GM15510 (cell line): ENCODE results near the gene GFPT2.

ENCODE experiments used
- POLR2A ChIP-seq: IDR thresholded peaks from 3 replicates; pipeline ENCODE4 v1.6.1; 2011; ENCODE audit warnings: borderline replicate concordance; ENCODE audit not compliant: insufficient read length; ENCODE audit errors: extremely low read depth

Gene GFPT2

GRCh38 chr5:180345186-180345585 is 8.0 kb downstream of the GFPT2 start:
- no peak for TF ChIP-seq POLR2A

DNA sequence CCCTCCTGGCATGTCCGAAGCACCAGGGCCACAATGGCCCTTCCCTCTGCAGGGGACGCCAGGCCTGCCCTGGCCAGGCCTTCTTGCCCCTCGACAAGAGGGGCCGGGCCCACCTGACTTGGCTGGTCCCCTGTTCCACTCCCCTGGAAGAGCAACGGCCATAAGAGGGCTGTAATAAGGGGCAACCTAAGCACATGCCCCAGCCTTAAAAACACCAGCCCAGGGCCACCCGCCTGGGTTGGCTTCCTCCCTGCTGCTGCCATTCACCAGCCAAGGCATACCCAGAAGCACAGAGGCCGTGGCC is 8.5 kb downstream of the GFPT2 start:
- TF ChIP-seq POLR2A, result no peak

DNA sequence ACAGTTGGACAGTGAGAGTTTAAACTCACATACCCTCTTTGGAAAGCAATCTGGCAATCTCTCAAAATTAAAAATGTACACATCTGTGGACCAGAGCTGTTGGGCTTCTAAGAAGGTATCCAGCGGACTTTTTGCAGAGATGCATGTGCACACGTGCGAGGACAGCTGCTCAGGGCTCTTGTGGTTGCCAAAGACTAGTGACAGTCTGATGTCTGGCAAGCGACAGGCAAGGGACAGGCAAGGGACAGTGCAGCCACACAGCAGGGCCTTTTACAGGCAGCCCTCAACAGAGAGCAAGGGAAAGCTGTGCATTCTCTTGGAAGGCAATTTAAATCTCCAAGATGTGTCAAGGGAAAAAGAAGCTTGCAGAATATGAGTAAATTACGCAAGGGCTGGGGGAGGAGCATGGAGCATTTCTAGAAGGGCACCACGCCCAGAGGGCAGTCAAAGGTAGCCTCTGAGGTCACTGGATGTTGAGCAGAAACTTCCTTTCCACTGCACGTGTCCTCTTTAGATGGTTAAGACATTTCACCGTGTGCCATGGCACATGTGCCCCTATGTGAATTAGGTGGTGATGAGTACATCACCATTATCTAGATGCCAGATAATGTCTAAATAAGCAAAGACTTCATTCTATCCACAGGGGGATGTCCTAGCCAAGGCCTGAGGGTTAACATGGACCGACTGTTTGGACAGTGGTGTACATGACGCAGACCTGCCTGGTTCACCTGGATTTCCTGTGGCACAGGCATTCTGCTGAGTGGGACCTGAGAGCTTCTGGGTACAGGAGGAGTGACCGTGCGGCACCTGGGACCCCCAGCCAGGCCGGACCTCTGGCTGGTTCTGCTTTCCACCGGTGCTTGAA is 9.1 kb downstream of the GFPT2 start:
- TF ChIP-seq POLR2A, result no peak

- TF ChIP-seq POLR2A, result no peak
These were observed 9.9 kb downstream of the GFPT2 start for GRCh38 chr5:180343110-180343830.

DNA sequence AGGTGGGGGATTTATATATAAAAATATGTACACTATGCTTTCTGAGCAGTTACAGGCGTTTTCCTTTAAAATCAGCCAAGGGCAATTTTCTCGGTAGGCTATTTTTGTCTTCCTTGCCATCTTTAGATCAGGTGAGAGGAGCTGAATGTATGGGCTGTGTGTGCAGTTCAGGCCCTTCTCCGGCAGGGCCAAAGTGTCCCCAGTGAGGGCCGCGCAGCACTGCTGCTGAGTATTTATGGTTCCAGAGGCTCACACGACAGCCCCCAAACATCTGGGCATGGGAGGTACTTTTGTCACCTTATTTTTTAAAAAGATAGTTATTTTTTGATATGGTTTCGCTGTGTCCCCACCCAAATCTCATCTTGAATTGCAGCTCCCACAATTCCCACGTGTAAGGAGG is 11.5 kb downstream of the GFPT2 start:
- TF ChIP-seq POLR2A, result no peak

DNA sequence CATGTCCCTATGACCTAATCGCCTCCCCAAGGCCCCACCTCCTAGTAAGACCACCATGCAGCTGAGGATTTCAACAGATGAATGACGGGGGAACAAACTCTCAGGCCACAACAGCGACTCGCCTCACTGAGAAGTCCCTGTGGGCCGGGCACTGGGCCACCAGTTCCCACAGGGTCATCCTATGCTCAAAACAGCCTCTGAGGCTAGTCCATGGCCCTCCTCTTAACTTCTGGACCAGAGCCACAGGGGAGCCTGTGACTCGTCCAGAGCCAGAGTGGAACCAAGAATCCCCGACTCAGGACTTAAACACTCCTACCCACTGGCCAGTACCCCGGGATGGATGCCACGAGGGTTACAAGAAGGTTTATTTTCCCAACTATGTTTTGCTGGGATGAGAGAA is 12.3 kb downstream of the GFPT2 start:
- no peak for TF ChIP-seq POLR2A

DNA sequence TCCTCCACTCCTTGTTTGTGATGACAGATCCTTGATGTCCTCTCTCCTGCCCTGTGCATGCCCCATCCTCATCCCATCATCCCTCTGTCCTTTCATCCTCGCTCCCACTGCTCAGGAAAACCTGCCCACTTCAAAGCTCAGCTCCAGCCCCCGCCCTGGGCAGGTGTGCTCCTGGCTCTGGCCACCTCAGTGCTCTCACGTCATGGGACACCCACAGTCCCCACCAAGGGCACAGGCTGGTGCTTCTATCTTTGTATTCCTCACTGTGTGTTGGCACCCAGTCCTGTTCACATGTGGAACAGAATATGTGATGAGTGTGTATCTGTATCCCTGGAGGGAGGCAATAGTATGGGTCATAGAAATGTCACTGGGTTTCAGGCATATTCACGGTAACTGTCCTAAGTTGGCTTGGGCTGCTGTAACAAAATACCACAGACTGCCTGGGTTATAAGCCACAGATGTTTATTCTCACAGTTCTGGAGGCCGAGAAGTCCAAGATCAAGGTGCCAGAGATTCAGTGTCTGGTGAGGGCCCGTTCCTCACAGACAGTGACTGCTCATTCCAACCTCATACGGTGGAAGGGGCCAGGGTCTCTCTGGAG is 13.5 kb downstream of the GFPT2 start:
- no peak for TF ChIP-seq POLR2A

- TF ChIP-seq POLR2A, result no peak
These were observed 15.0 kb downstream of the GFPT2 start for GRCh38 chr5:180338001-180338707.

DNA sequence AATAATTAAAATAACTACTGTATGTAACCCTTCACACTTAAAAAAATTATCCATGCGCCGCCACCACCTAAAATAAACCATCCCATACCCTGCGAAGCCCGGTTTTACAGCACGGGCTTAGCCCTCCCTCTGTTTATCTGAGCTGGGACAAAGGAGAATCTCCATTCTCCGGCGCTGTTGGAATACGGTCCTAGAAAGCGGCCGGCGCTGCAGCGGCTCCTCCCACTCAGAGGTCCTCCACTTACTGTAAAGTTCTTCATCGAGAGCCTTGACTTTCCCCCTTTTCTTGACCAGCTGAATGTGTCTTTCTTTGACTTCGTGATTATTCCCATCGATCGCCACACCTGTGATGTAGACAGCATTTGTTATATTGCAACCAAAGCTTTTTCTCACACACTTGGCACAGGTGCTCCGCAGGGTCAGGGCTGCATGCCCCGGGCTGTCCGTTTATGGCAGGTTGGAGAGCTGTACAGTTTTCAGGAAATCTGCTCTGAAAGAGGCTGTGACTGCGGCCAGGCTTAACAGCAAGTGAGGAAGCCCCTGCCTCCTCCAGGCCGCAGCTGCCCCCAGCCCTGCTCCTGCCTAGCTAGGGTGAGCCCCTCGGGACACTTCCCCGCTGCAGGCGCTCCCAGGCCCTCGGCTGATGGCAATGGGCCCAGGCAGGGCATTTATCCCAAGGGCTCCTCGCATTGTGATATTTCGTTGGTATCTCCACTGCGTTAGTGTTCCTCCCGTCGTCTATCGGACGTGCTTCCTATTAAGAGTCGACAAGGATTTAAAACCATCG is 16.7 kb downstream of the GFPT2 start:
- TF ChIP-seq POLR2A, result no peak

DNA sequence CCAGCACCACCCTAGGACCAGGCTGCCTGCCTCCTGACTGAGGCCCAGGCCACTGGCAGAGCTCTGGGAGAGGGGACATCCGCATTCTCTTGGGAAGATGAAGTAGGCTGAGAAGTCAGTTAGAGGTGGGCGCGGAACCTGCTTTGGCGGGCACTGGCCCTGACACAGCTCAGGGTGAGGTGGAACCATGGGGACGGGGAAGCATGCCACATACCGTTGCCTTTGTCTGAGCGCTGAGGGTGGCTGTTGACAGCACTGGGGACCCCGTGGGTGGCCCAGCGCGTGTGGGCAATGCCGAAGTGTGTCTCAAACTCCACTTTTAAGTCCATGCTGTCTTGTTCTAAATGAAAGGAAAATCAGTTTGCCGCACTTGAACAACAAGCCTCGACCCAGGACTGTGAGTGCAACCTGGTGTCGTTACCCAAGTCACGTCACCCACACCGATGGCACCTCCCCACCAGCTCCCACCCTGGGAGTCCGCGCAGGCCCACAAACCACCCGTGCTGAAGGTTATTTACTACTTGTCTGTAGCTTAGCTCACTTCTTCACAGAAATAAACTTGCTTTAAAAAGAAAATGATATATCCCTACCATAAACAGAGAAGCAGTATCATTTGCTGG is 17.4 kb downstream of the GFPT2 start:
- no peak for TF ChIP-seq POLR2A

GRCh38 chr5:180334751-180335613 is 18.2 kb downstream of the GFPT2 start:
- no peak for TF ChIP-seq POLR2A

DNA sequence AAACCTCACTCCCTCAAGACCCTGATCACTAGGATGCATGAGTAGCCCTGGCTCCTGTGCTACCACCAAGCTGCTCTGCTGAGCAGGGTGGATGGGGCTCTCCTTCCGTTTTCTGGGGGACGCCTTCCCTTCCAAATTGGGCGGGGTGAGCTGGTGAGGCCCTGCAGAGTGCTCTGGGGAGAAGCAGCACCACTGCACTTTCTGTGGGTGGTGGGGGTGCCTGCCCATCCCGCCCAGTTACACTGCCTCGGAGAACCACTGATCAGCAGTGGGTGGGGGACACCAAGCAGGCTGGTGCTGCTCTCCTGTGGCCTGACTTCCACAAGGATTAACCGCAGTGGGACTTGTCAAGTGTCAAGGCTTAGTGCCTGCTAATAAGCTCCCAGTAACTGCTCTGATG is 19.0 kb downstream of the GFPT2 start:
- no peak for TF ChIP-seq POLR2A

- no peak for TF ChIP-seq POLR2A
These were observed 19.5 kb downstream of the GFPT2 start for GRCh38 chr5:180333661-180334060.
